Right atrium auricular region (tissue), 2 donors: ENCODE results near the gene YPEL5. TPM values are rescaled to one million over a fixed set of nuclear protein-coding genes. Genes with fewer than 3 reads are reported as not detected.
A peak's percentile ranks its signal among the peaks of the same experiment; 100 is the strongest.

ENCODE experiments used
- DNase-seq: peaks from one replicate; pipeline ENCODE4 v3.0.0-alpha.2; 2019; ENCODE audit warnings: low spot score
- H3K27ac ChIP-seq, 2 donors: fragments of 200-600 bp; sonication (generic); 1 replicate in 1 of 2; 2 replicates in 1 of 2; pipeline ENCODE4 v1.5.1; 2016 to 2019
- H3K27me3 ChIP-seq, 2 donors: fragments of 200-600 bp; sonication (generic); one replicate each; pipeline versions ENCODE4 v1.5.1 to v1.6.0; 2017 to 2019
- H3K36me3 ChIP-seq: fragments of 200-600 bp; sonication (generic); one replicate; pipeline ENCODE4 v1.5.1; 2016
- H3K4me1 ChIP-seq, 2 donors: fragments of 200-600 bp; sonication (generic); one replicate each; pipeline versions ENCODE4 v1.5.1 to v1.6.0; 2017 to 2019
- H3K4me3 ChIP-seq, 2 donors: fragments of 200-600 bp; sonication (generic); 1 replicate in 1 of 2; 2 replicates in 1 of 2; pipeline ENCODE4 v1.5.1; 2017 to 2019; ENCODE audit warnings: mild to moderate bottlenecking in 1 of 2, moderate library complexity in 1 of 2
- H3K9me3 ChIP-seq, 2 donors: fragments of 200-600 bp; sonication (generic); one replicate each; pipeline ENCODE4 v1.5.1; 2019
- CTCF ChIP-seq, 2 donors: fragments of 200-600 bp; sonication (generic); IDR thresholded peaks; one replicate each; pipeline ENCODE4 v1.5.1; 2019; ENCODE audit warnings: antibody characterized with exemption in 2 of 2
- total RNA-seq, 2 donors: library from RNA; depleted of rRNA; stranded (reverse); fragments of >200 nt; gene quantifications; one replicate each; pipeline ENCODE4 v1.1.0, GENCODE V29; 2016

The YPEL5 gene
- total RNA-seq, 2 donors from 2014 or later: 36.3 to 45.5 TPM

GRCh38 chr2:30148850-30149249, 2.0 kb downstream of the YPEL5 start:
- Histone ChIP-seq H3K4me3 (no peak overlapping the region), H3K4me1 (peaks cover 0 to 40% of the 10 kb centered on the region in 2 donors), H3K27me3 (no peaks in the 10 kb centered on the region), H3K36me3 (peaks cover 8% of the 10 kb centered on the region), H3K27ac (peak overlapping the region in 1 of 2 donors; percentile 99), H3K9me3 (no peaks in the 10 kb centered on the region)
- no peak for TF ChIP-seq CTCF (IDR thresholded peaks at IDR 0.05)
- DNase-seq: no peak

GRCh38 chr2:30149513-30149912, 2.7 kb downstream of the YPEL5 start:
- peaks cover 0 to 42% of the 10 kb centered on the region in 2 donors for H3K4me1 ChIP-seq
- peaks cover 8% of the 10 kb centered on the region for H3K36me3 ChIP-seq
- no peak overlapping the region for H3K27ac ChIP-seq
- H3K27me3 ChIP-seq: no peaks in the 10 kb centered on the region
- no peaks in the 10 kb centered on the region for H3K9me3 ChIP-seq
- no peak overlapping the region for H3K4me3 ChIP-seq
- no peak for DNase-seq
- no peak for TF ChIP-seq CTCF (IDR thresholded peaks at IDR 0.05)

- no peak for DNase-seq
- Histone ChIP-seq H3K4me3 (no peak overlapping the region), H3K4me1 (peaks cover 0 to 42% of the 10 kb centered on the region in 2 donors), H3K27ac (no peak overlapping the region), H3K27me3 (no peaks in the 10 kb centered on the region), H3K36me3 (peaks cover 11% of the 10 kb centered on the region), H3K9me3 (no peaks in the 10 kb centered on the region)
- TF ChIP-seq CTCF (IDR thresholded peaks at IDR 0.05): no peak
Measured at GRCh38 chr2:30149976-30150375, 3.2 kb downstream of the YPEL5 start.

- peaks cover 11% of the 10 kb centered on the region for H3K36me3 ChIP-seq
- no peak for DNase-seq
- no peak overlapping the region for H3K27ac ChIP-seq
- no peaks in the 10 kb centered on the region for H3K27me3 ChIP-seq
- peaks cover 0 to 42% of the 10 kb centered on the region in 2 donors for H3K4me1 ChIP-seq
- TF ChIP-seq CTCF (IDR thresholded peaks at IDR 0.05): no peak
- H3K9me3 ChIP-seq: no peaks in the 10 kb centered on the region
- no peak overlapping the region for H3K4me3 ChIP-seq
Measured at GRCh38 chr2:30150786-30151185, 4.0 kb downstream of the YPEL5 start.

GRCh38 chr2:30152385-30152784, 5.6 kb downstream of the YPEL5 start:
- H3K27ac ChIP-seq: no peak overlapping the region
- no peaks in the 10 kb centered on the region for H3K27me3 ChIP-seq
- no peaks in the 10 kb centered on the region for H3K9me3 ChIP-seq
- TF ChIP-seq CTCF (IDR thresholded peaks at IDR 0.05): no peak
- no peak overlapping the region for H3K4me3 ChIP-seq
- H3K4me1 ChIP-seq: peaks cover 0 to 42% of the 10 kb centered on the region in 2 donors
- peaks cover 20% of the 10 kb centered on the region for H3K36me3 ChIP-seq
- DNase-seq: no peak

GRCh38 chr2:30155202-30155601, 8.4 kb downstream of the YPEL5 start:
- H3K27me3 ChIP-seq: no peaks in the 10 kb centered on the region
- no peak overlapping the region for H3K27ac ChIP-seq
- H3K36me3 ChIP-seq: peaks cover 40% of the 10 kb centered on the region
- peaks cover 0 to 19% of the 10 kb centered on the region in 2 donors for H3K4me1 ChIP-seq
- DNase-seq: no peak
- no peak for TF ChIP-seq CTCF (IDR thresholded peaks at IDR 0.05)
- H3K9me3 ChIP-seq: no peaks in the 10 kb centered on the region
- H3K4me3 ChIP-seq: no peak overlapping the region
